Sigmoid colon (tissue), 7 donors: ENCODE measurements around the gene AMER3. TPM values are rescaled to one million over a fixed set of nuclear protein-coding genes. Genes with fewer than 3 reads are reported as not detected.
"Not testable (repeated sequence)": the region's sequence is repeated elsewhere in the genome, so short reads cannot be mapped to it uniquely, and the experiment has no call there.

Experiments
- DNase-seq: peaks from one replicate; pipeline ENCODE4 v3.0.0-alpha.2; 2019
- H3K27ac ChIP-seq, 4 donors: fragments of 200-600 bp; sonication (generic); one replicate each; pipeline ENCODE4 v1.5.1; 2016 to 2019; ENCODE audit warnings: mild to moderate bottlenecking in 1 of 4
- H3K27me3 ChIP-seq, 3 donors: fragments of 200-600 bp; sonication (generic); one replicate each; pipeline ENCODE4 v1.5.1; 2019; ENCODE audit warnings: mild to moderate bottlenecking in 1 of 3
- H3K36me3 ChIP-seq, 4 donors: fragments of 200-600 bp; sonication (generic); one replicate each; pipeline ENCODE4 v1.5.1; 2016 to 2019
- H3K4me1 ChIP-seq, 4 donors: fragments of 200-600 bp; sonication (generic); one replicate each; pipeline ENCODE4 v1.5.1; 2017 to 2019
- H3K4me3 ChIP-seq, 4 donors: fragments of 200-600 bp; sonication (generic); one replicate each; pipeline ENCODE4 v1.5.1; 2017 to 2019; ENCODE audit warnings: mild to moderate bottlenecking in 2 of 4, moderate library complexity in 1 of 4
- H3K9me3 ChIP-seq, 4 donors: fragments of 200-600 bp in 3 of 4; sonication (generic) in 3 of 4; one replicate each; pipeline versions ENCODE4 v1.5.1 to v1.6.1; 2013 to 2019
- EP300 ChIP-seq, 4 donors: sonication (generic); formaldehyde crosslinking; IDR thresholded peaks; one replicate each; pipeline ENCODE4 v1.6.1; 2017; ENCODE audit warnings: antibody characterized with exemption in 4 of 4
- POLR2A ChIP-seq, 2 donors: fragments of 450-650 bp; IDR thresholded peaks; one replicate each; pipeline ENCODE4 v1.6.1; 2016; ENCODE audit warnings: antibody characterized with exemption in 2 of 2, mild to moderate bottlenecking in 2 of 2, moderate library complexity in 2 of 2
- POLR2AphosphoS5 ChIP-seq, 4 donors: sonication (generic); formaldehyde crosslinking; IDR thresholded peaks; one replicate each; pipeline ENCODE4 v1.6.1; 2017; ENCODE audit warnings: antibody characterized with exemption in 4 of 4
- WGBS, 2 donors: extraction: QIAGEN DNeasy Blood & Tissue Kit; methylation state at CpG; one replicate each; pipeline ENCODE4 v1.1.7; 2013; 5-methylcytosine and 5-hydroxymethylcytosine counted together
- intact Hi-C: fragments of 100-400 bp; cut with DNase I; formaldehyde crosslinking; loops from one replicate; pipeline ENCODE4 v1.15.1; 2023
- polyA plus RNA-seq, 3 donors: library from polyadenylated mRNA; stranded (reverse); fragments of 200-250 nt; gene quantifications; one replicate each; pipeline ENCODE4 v1.2.3, GENCODE V29; 2013
- total RNA-seq, 4 donors: library from RNA; depleted of rRNA; stranded (reverse); fragments of >200 nt; gene quantifications; one replicate each; pipeline ENCODE4 v1.1.0, GENCODE V29; 2016
- TF ChIP-seq, protein P1 (sequence below), 4 experiments: fragments of 450-650 bp in 3 of 4; fragments of 200-600 bp in 1 of 4; IDR thresholded peaks; one replicate each; pipeline ENCODE4 v1.5.1; 2016 to 2019; ENCODE audit warnings: antibody characterized with exemption in 4 of 4, mild to moderate bottlenecking in 3 of 4, moderate library complexity in 2 of 4
- donor health status: healthy with polysubstance abuse.
- donor health status: Bipolar disorder and iron deficiency.
- donor health status: healthy.

Gene AMER3
- total and polyA plus RNA-seq, 7 donors: under 0.01 to 1.4 (median 0.28) TPM; not detected in 2

DNA sequence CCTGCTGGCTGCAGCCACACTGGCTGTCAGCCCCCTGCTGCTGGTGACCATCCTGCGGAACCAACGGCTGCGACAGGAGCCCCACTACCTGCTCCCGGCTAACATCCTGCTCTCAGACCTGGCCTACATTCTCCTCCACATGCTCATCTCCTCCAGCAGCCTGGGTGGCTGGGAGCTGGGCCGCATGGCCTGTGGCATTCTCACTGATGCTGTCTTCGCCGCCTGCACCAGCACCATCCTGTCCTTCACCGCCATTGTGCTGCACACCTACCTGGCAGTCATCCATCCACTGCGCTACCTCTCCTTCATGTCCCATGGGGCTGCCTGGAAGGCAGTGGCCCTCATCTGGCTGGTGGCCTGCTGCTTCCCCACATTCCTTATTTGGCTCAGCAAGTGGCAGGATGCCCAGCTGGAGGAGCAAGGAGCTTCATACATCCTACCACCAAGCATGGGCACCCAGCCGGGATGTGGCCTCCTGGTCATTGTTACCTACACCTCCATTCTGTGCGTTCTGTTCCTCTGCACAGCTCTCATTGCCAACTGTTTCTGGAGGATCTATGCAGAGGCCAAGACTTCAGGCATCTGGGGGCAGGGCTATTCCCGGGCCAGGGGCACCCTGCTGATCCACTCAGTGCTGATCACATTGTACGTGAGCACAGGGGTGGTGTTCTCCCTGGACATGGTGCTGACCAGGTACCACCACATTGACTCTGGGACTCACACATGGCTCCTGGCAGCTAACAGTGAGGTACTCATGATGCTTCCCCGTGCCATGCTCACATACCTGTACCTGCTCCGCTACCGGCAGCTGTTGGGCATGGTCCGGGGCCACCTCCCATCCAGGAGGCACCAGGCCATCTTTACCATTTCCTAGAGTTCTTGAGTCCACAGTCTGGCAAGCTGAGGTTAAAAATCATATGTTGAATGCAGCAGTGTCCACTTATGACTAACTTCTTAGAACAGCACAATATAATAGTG, 25.7 kb upstream of the AMER3 start:
- no peak for DNase-seq
- peaks cover 0 to 19% (median 19%) of the 10 kb centered on the region in 4 donors for H3K4me1 ChIP-seq
- peaks cover 0 to 17% (median 0%) of the 10 kb centered on the region in 3 donors for H3K27me3 ChIP-seq
- no peaks in the 10 kb centered on the region for H3K9me3 ChIP-seq
- intact Hi-C loops: no loop called here
- TF ChIP-seq POLR2A (IDR thresholded peaks at IDR 0.05) (no peak), POLR2AphosphoS5 (IDR thresholded peaks at IDR 0.05) (no peak), EP300 (IDR thresholded peaks at IDR 0.05) (no peak)
- TF ChIP-seq, protein P1, sequence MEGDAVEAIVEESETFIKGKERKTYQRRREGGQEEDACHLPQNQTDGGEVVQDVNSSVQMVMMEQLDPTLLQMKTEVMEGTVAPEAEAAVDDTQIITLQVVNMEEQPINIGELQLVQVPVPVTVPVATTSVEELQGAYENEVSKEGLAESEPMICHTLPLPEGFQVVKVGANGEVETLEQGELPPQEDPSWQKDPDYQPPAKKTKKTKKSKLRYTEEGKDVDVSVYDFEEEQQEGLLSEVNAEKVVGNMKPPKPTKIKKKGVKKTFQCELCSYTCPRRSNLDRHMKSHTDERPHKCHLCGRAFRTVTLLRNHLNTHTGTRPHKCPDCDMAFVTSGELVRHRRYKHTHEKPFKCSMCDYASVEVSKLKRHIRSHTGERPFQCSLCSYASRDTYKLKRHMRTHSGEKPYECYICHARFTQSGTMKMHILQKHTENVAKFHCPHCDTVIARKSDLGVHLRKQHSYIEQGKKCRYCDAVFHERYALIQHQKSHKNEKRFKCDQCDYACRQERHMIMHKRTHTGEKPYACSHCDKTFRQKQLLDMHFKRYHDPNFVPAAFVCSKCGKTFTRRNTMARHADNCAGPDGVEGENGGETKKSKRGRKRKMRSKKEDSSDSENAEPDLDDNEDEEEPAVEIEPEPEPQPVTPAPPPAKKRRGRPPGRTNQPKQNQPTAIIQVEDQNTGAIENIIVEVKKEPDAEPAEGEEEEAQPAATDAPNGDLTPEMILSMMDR (IDR thresholded peaks at IDR 0.05): no peak
- H3K4me3 ChIP-seq: no peak overlapping the region
- no peak overlapping the region for H3K27ac ChIP-seq
- H3K36me3 ChIP-seq: no peaks in the 10 kb centered on the region
- WGBS, 2 donors: 94 to 95% methylated on average over 17 of the region's 17 CpGs

DNA sequence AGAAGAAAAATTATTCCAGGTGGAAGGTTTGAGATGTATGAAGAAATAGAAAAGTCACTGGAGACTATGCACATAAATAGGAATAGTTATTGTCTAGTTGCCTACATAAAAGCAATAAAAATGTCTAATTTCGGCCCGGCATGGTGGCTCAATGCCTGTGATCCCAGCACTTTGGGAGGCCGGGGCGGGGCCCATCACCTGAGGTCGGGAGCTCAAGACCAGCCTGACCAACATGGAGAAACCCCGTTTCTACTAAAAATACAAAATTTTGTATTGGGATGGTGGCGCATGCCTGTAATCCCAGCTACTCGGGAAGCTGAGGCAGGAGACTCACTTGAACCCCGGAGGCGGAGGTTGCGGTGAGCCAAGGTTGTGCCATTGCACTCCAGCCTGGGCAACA, 23.1 kb upstream of the AMER3 start:
- H3K27me3 ChIP-seq, DNase-seq, intact Hi-C loops, H3K9me3 ChIP-seq, H3K36me3 ChIP-seq, H3K27ac ChIP-seq, H3K4me1 ChIP-seq, H3K4me3 ChIP-seq: not testable (repeated sequence)
- 84 to 92% methylated on average over 11 of the region's 11 CpGs for WGBS, 2 donors

GRCh38 chr2:130735200-130735599, 20.1 kb upstream of the AMER3 start:
- DNase-seq: no peak
- Histone ChIP-seq H3K9me3 (peaks cover 0 to 3% (median 0%) of the 10 kb centered on the region in 4 donors), H3K27ac (no peak overlapping the region), H3K36me3 (no peaks in the 10 kb centered on the region), H3K4me3 (no peak overlapping the region), H3K4me1 (no peaks in the 10 kb centered on the region), H3K27me3 (peaks cover 0 to 9% (median 0%) of the 10 kb centered on the region in 3 donors)
- TF ChIP-seq, protein P1 (IDR thresholded peaks at IDR 0.05): no peak
- TF ChIP-seq POLR2AphosphoS5 (IDR thresholded peaks at IDR 0.05) (no peak), POLR2A (IDR thresholded peaks at IDR 0.05) (no peak), EP300 (IDR thresholded peaks at IDR 0.05) (no peak)
- 96 to 97% methylated on average over 3 of the region's 3 CpGs for WGBS, 2 donors
- intact Hi-C loops: no loop called here

GRCh38 chr2:130736487-130736886, 18.9 kb upstream of the AMER3 start:
- intact Hi-C loops: no loop called here
- DNase-seq: no peak
- TF ChIP-seq EP300 (IDR thresholded peaks at IDR 0.05): no peak
- TF ChIP-seq POLR2AphosphoS5 (IDR thresholded peaks at IDR 0.05): no peak
- no peak for TF ChIP-seq POLR2A (IDR thresholded peaks at IDR 0.05)
- TF ChIP-seq, protein P1 (IDR thresholded peaks at IDR 0.05): no peak

GRCh38 chr2:130737592-130737991, 17.7 kb upstream of the AMER3 start:
- Histone ChIP-seq H3K27ac (no peak overlapping the region), H3K9me3 (peaks cover 0 to 3% (median 0%) of the 10 kb centered on the region in 4 donors), H3K36me3 (no peaks in the 10 kb centered on the region), H3K27me3 (peaks cover 0 to 12% (median 0%) of the 10 kb centered on the region in 3 donors), H3K4me3 (no peak overlapping the region), H3K4me1 (no peaks in the 10 kb centered on the region)
- TF ChIP-seq, protein P1 (IDR thresholded peaks at IDR 0.05): no peak
- no peak for TF ChIP-seq POLR2A (IDR thresholded peaks at IDR 0.05)
- TF ChIP-seq EP300 (IDR thresholded peaks at IDR 0.05): no peak
- no peak for TF ChIP-seq POLR2AphosphoS5 (IDR thresholded peaks at IDR 0.05)
- intact Hi-C loops: no loop called here
- WGBS, 2 donors: 92% methylated on average over 14 of the region's 14 CpGs
- no peak for DNase-seq

More at GRCh38 chr2:130736487-130736886, 18.9 kb upstream of the AMER3 start:
- H3K27ac ChIP-seq: no peak overlapping the region
- H3K27me3 ChIP-seq: peaks cover 0 to 12% (median 0%) of the 10 kb centered on the region in 3 donors
- WGBS, 2 donors: 76 to 82% methylated on average over 6 of the region's 6 CpGs
- H3K4me3 ChIP-seq: no peak overlapping the region
- H3K4me1 ChIP-seq: no peaks in the 10 kb centered on the region
- H3K36me3 ChIP-seq: no peaks in the 10 kb centered on the region
- H3K9me3 ChIP-seq: peaks cover 0 to 3% (median 0%) of the 10 kb centered on the region in 4 donors
